Chondrocyte (in vitro differentiated cells): ENCODE results near the gene DZIP1. TPM values are rescaled to one million over a fixed set of nuclear protein-coding genes. Genes with fewer than 3 reads are reported as not detected.

Experiments
- DNase-seq: peaks from one replicate; pipeline ENCODE4 v3.0.0; 2021; ENCODE audit warnings: mixed read lengths, low spot score
- H3K27ac Mint-ChIP-seq: one replicate; pipeline ENCODE4 v1.8.0; 2021; ENCODE audit warnings: mild to moderate bottlenecking, moderate library complexity, mixed read lengths; ENCODE audit not compliant: unreplicated experiment
- H3K27me3 Mint-ChIP-seq: 2 replicates; pipeline ENCODE4 v1.8.0; 2021; ENCODE audit warnings: low read depth, mixed read lengths
- H3K36me3 Mint-ChIP-seq: 2 replicates; pipeline ENCODE4 v1.8.0; 2021; ENCODE audit warnings: low read depth, mixed read lengths
- H3K4me1 Mint-ChIP-seq: 2 replicates; pipeline ENCODE4 v1.8.0; 2021; ENCODE audit warnings: low read depth, mild to moderate bottlenecking, mixed read lengths
- H3K4me3 Mint-ChIP-seq: one replicate; pipeline ENCODE4 v1.8.0; 2021; ENCODE audit warnings: mild to moderate bottlenecking, moderate library complexity, mixed read lengths; ENCODE audit not compliant: unreplicated experiment
- H3K9me3 Mint-ChIP-seq: 2 replicates; pipeline ENCODE4 v1.8.0; 2021; ENCODE audit warnings: low read depth, mixed read lengths
- CTCF ChIP-seq: fragments of 200-600 bp; sonication (generic); IDR thresholded peaks from 2 replicates; pipeline ENCODE4 v1.5.0; 2021; ENCODE audit warnings: antibody characterized with exemption, mild to moderate bottlenecking, moderate library complexity
- total RNA-seq: library from RNA; stranded (reverse); gene quantifications from 3 replicates; pipeline ENCODE4 v1.2.1, GENCODE V29; 2021

DZIP1 gene
- total RNA-seq, 1 donor from 2014 or later, result 42.4 TPM

GRCh38 chr13:95536632-95537241 is 107.8 kb downstream of the DZIP1 start:
- H3K4me1 Mint-ChIP-seq, result peaks cover 12% of the 10 kb centered on the region
- DNase-seq, result no peak
- no peaks in the 10 kb centered on the region for H3K36me3 Mint-ChIP-seq
- TF ChIP-seq CTCF, result peak; percentile 86
- no peak overlapping the region for H3K27ac Mint-ChIP-seq
- no peak overlapping the region for H3K4me3 Mint-ChIP-seq
- H3K27me3 Mint-ChIP-seq, result peaks cover 8% of the 10 kb centered on the region
- no peaks in the 10 kb centered on the region for H3K9me3 Mint-ChIP-seq

DNA sequence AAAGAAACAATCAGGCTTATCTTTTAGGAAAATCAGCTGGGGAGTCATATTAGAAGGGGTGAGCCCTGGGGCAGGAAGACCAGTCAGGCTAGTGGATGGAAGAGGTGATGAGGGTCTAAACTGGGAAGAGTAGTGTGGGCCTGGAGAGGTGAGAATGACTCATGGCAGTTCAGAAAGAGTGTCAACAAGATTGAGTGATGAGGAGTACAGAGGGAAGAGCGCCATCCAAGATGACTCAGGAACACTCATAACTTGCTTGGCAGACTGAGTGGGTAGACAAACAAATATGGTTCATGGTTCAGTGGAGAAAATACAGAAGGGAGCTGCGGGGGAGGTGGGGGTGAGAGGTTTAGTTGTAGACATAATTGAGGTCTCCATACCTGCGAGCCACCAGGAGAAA is 109.3 kb downstream of the DZIP1 start:
- Mint-ChIP-seq H3K27ac (no peak overlapping the region), H3K4me1 (peaks cover 15% of the 10 kb centered on the region), H3K36me3 (no peaks in the 10 kb centered on the region), H3K9me3 (no peaks in the 10 kb centered on the region), H3K4me3 (no peak overlapping the region), H3K27me3 (peaks cover 9% of the 10 kb centered on the region)
- no peak for TF ChIP-seq CTCF
- no peak for DNase-seq

DNA sequence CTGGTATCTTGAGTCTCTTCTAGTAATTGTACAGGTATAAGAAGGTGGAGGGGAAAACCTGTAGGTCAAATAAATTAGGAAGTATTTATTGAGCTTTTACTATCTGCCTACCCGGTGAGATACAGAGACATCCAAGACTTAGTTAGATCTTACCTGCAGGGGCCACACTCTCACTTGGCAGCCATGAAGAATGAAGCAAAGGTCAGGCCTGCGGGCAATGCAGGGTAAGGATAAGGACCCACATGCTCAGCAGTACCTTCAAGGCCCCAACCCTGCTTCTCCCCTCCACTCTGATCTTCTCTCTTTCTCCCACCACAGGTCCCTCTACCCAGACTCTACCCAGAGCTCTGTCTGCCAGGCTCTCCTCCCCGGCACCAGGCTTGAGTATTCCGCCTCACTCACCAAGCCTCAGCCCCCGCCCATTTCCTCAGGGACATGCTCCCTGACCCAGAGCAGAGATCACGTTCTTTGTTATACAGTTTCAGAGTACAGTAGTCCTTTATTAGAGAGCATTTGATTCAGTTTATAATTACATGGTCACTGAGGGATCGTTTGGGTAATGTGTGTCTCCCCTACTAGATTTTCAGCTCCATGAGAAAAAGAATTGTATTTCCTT is 110.9 kb downstream of the DZIP1 start:
- no peak overlapping the region for H3K27ac Mint-ChIP-seq

GRCh38 chr13:95530178-95530577 is 114.3 kb downstream of the DZIP1 start:
- no peak for TF ChIP-seq CTCF
- peaks cover 9% of the 10 kb centered on the region for H3K4me1 Mint-ChIP-seq
- no peaks in the 10 kb centered on the region for H3K36me3 Mint-ChIP-seq
- no peaks in the 10 kb centered on the region for H3K9me3 Mint-ChIP-seq
- no peak for DNase-seq
- no peak overlapping the region for H3K27ac Mint-ChIP-seq
- H3K4me3 Mint-ChIP-seq, result no peak overlapping the region
- H3K27me3 Mint-ChIP-seq, result peaks cover 12% of the 10 kb centered on the region

More for the DNA sequence above, 110.9 kb downstream of the DZIP1 start:
- Mint-ChIP-seq H3K27me3 (peaks cover 9% of the 10 kb centered on the region), H3K4me3 (no peak overlapping the region), H3K4me1 (peaks cover 19% of the 10 kb centered on the region), H3K9me3 (no peaks in the 10 kb centered on the region), H3K36me3 (no peaks in the 10 kb centered on the region)
- no peak for DNase-seq
- no peak for TF ChIP-seq CTCF

Other genes starting within 250 kb of the DZIP1 start
- gene CLDN10, start 92.0 kb downstream of the DZIP1 start, total RNA-seq, result not detected in 3 replicates
- gene DNAJC3, start 32.4 kb upstream of the DZIP1 start, total RNA-seq, result 53.9 to 73.5 TPM (median 55.1 TPM) in 3 replicates